Activated T-cell treated with anti-CD3 and anti-CD28 coated beads for 1 hour (primary cell): ENCODE results near the gene OR2V1.
"Not testable (repeated sequence)": the region's sequence is repeated elsewhere in the genome, so short reads cannot be mapped to it uniquely, and the experiment has no call there.

Experiments used
- DNase-seq: peaks from one replicate; pipeline ENCODE4 v3.0.0-alpha.2; 2020; ENCODE audit warnings: low read depth

The OR2V1 gene

DNA sequence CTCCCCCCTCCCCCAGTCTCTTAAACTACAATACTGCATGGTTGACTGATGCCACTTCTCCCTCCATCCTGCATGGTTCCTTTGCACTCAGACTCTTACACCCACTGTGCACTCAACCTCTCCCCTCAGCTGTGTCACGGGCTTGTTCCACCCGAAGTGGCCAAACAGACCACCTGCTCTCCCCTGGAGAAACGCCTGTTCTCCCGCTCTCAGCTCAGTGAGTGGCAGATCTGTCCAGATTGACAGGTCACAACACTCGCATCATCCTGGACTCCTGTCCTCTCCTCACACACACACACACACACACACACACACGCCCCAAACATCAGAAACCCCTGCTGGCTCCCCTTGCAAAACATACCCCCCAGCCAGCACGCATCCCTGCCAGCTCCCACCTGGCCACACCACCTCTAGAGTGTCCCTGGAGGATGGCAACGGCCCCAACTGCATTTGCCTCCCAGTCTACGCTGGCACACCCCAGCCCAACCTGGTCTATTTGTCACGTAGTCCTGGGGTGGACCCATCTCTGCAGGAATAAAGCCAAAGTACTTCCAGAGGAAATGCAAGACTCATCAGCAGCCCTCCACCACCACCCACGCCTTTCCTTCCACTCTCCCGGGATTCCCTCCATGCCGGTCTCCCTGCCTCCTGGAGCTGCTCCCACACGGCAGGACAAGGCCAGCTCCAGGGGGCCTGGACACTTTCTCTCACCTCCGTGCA, 2.9 kb downstream of the OR2V1 start:
- DNase-seq: no peak

DNA sequence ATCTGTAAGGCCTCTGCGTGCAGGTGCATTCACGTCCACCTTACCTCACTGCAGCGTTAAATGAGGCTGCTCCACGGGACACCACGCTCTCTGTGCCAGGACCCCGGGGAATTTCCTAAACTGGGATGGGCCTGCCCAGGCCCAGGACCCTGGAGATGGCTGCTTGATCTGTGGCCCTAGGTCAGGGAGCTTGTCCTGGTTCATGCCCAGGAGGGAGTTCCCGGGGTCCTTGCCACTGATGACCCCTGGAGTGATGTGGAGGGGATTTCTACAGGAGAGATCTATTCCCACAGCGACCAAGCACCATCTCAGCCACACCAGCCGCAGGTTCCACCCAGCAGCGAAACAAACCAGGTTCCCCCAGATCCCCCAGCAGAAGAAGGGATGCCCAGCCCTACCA, 3.5 kb downstream of the OR2V1 start:
- no peak for DNase-seq

DNA sequence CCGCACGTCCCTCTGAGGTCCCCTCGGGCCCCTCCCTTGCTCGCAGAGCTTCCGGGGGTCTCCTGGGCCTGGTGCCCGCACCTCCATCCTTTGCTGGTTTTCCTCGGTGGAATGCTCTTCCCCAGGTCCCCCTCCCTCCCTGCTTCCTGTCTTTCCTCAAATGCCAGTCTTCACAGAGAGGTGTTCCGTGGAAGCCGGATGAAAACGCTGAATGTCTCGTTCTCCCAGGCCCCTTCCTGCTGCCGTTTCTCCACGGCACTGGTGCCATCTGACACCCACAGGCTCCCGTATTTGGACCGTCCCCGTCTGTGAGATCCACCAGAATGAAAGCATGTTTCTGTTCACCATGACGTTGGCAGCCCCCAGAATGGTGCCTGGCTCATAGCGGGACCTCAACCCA, 4.1 kb downstream of the OR2V1 start:
- no peak for DNase-seq

DNA sequence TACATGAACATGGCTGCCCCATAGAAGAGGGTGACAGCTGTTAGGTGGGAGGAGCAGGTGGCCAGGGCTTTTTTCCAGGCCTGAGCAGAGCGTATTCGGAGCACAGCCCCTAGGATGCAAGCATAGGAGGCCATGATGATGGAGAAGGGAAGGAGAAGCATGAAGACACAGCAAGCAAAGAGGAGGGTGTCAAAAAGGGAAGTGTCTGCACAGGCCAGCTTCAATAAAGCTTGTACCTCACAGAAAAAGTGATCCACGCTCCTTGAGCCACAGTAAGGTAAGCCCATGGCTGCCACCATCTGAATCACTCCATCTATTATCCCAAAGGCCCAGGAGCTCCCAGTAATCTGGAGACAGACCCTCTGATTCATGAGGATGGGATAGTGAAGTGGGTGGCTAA, 6.4 kb downstream of the OR2V1 start:
- no peak for DNase-seq

DNA sequence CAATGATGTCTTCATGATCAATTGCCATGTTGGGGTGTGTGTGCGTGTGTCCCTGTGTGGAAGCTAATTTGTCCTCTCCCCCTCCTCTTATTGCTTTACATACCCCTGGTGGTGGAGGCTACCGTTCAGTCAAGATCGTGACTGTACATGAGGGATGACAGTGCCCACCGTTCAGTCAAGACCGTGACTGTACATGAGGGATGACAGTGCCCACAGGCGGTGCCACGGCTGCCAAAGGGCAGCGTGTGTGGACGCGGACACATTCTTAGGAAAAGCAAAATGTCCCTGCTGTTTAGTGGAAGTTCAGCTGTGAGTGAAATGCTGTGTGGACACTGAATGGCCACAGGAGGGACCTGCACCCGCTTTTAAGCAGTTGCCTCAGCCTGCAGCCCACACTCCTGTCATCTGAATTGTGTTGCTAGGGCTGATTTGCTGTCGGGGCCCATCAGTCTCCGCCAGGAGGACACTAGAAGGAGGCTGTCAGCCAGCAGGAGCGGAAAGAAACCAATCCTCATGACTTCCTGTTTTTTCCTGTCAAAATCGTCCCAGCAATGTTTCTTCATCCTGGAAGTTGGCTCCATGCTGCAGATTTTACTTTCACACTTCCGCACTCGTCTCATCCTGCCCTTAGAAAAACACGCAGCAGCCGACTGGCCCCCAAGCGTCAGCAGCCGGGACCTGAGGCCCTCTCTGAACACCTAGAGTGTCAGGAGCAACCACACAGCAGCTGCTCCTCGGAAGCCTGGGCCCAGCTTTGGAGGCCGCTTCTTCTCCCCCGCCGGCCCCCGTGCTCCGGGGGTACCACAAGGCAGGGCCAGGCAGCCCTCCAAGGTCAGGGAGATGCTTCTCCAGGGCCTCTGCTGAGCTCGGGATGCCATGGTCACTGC, 9.1 kb downstream of the OR2V1 start:
- no peak for DNase-seq

DNA sequence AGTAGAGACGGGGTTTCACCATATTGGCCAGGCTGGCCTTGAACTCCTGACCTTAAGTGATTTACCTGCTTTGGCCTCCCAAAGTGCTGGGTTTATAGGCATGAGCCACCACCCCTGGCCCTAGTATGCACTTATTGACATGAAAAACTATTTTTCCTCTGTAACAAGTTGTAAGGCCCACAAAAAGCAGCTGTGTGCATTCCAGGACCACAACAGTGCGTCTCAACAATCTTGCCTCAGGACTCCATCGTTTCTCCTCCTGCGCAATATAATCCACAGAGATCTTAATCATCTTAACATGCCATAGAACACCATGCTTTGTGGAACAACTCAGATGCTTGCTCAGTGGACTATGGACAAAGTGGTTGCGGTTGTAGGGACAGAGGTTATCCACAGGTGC, 10.2 kb downstream of the OR2V1 start:
- DNase-seq: no peak

DNA sequence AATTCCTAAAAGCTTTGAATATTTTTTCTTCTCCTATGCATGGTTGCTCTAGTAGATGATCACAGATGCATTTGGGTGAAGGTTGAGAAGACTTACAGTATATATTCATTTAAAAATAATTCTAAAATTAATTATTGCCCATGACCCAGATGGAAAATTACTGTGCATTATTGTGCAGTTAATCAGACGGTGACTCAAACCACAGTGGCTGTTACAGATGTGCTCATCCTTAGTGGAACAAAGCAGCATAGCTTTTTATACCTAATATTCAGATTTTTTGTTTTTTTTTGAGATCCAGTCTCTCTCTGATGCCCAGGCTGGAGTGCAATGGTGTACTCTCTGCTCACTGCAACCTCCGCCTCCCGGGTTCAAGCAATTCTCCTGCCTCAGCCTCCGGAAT, 10.7 kb downstream of the OR2V1 start:
- DNase-seq: no peak

DNA sequence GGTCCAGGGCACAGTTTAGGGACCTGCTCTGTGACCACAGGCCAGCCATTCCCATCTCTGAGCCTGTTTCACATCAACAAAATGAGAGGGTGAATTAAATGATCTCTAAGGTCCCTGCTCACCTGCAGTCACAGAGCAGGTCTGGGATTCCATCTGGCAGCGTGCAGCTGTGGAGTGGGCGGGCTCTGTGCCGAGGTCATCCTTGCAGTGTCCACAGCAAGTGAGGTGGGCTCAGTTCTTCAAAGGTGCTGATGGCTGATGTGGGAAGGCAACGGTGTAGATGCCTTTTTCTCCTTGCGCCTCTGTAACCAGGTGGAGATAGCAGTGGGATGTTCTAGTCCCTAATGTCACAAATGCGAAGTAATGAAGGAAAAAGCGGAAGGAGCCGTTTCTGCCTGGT, 11.9 kb downstream of the OR2V1 start:
- no peak for DNase-seq

DNA sequence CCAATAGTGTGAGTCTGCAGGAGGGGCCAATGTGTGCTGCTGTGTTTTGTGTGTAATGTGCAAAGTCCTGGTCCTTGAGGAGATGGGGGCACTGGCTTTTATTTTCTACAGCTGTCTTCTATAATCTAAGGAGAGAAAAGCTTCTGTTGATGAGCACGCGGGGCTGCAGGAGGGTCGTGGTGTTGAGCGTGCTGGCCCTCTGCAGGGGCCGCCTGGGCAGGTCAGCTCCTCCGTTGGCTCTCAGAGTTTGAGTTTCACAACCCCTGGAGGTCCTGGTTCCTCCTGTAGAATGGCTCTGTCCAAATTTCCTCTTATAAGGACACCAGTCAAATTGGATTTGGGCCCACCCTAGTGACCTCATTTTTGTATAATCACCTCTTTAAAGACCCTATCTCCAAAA, 12.6 kb downstream of the OR2V1 start:
- DNase-seq: no peak

DNA sequence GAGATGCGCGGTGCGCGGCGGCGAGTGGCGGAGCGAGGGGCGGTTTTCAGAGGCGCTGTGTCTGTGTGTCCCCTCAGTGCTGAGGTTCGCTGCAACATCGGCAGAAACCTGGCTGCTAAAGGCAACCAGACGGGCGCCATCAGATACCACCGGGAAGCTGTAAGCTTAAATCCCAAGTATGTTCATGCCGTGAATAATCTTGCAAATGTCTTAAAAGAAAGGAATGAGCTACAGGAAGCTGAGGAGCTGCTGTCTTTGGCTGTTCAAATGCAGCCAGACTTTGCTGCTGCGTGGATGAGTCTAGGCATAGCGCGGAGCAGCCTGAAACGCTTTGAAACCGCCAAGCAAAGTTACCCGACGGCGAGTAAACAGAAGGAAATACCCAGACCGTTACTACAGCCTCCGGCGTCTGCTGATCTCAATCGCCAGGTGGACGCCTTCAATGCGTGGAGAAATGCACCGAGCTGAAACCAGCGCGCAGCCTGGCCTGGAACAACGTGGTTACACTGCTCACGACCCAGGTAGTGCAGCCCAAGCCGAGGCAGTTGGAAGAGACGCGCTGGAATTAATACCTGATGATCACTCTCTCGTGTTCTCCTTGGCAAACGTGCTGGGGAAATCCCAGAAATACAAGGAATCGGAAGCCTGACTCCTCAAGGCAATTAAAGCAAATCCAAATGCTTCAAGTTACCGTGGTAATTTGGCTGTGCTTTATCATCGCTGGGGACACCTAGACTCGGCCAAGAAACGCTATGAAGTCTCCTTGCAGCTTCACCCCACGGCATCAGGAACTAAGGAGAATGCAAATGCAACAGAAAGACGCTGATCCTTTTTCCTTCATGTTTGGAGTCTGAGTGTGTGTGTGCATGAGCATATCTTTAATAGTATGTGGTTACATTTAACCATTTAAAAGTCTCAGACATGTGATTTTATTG, 15.9 kb downstream of the OR2V1 start:
- DNase-seq: no peak

DNA sequence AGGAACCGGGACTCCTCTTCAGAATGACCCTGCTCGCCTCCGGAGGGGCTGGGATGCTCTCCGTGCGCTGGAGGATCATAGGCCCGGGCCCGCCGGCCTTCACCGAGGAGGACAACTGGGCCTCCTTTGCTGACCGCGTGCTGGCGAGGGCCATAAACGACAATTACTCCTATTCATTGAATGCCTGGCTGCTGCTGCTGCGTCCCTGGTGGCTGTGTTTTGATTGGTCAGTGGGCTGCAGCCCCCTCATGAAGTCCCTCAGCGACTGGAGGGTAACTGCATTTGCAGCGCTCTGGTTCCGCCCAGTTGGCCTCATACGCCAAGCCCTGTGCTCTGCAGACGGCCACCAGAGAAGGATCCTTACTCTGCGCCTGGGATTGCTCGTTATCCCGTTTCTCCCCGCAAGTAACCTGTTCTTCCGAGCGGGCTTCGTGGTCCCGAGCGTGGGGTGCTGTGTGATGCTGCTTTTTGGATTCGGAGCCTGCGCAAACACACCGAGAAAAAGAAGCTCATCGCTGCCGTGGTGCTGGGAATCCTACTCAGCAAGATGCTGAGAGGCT, 16.6 kb downstream of the OR2V1 start:
- DNase-seq: no peak

DNA sequence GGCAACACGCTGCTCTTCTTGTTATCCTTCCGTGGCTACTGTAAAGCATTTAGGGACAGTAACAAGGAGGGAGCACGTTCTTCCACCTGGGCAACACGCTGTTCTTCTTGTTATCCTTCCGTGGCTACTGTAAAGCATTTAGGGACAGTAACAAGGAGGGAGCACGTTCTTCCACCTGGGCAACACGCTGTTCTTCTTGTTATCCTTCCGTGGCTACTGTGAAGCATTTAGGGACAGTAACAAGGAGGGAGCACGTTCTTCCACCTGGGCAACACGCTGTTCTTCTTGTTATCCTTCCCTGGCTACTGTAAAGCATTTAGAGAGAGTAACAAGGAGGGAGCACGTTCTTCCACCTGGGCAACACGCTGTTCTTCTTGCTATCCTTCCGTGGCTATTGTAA, 17.4 kb downstream of the OR2V1 start:
- DNase-seq: not testable (repeated sequence)

DNA sequence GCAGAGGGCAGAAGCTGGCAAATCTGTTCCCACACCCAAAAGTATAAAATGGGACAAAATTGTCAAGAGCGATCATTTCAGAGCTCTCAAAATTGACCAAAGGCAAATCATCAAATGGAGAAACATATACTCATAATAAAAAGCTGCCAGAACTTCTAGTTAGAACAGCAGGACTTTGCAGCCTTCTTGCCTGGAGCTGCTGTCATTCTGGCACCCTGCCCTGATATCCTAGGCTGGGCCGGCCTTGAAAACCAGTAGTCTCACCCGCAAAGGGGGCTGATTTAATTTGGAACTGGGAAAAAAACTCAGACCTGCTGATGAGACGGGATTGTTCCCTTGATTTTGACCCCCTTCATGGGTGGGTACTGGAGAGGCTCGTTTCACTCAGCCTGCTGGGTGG, 18.5 kb downstream of the OR2V1 start:
- DNase-seq: no peak

DNA sequence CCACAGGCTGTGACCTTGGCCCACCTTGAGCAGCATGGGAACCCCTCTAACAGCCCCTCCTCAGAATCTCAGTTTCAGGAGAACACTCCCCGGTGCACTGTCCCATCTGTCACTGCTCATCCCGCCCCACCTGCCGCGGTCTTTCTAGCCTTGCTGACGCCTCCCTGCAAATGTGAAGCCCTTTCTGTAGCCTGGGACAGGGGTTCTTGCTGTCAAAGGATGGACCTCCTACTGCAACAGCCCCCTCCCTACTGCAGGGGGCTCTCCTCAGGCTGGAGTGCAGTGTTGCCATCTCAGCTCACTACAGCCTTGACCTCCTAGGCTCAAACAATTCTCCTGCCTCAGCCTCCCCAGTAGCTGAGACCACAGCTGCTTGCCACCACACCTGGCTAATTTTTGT, 20.0 kb downstream of the OR2V1 start:
- no peak for DNase-seq

DNA sequence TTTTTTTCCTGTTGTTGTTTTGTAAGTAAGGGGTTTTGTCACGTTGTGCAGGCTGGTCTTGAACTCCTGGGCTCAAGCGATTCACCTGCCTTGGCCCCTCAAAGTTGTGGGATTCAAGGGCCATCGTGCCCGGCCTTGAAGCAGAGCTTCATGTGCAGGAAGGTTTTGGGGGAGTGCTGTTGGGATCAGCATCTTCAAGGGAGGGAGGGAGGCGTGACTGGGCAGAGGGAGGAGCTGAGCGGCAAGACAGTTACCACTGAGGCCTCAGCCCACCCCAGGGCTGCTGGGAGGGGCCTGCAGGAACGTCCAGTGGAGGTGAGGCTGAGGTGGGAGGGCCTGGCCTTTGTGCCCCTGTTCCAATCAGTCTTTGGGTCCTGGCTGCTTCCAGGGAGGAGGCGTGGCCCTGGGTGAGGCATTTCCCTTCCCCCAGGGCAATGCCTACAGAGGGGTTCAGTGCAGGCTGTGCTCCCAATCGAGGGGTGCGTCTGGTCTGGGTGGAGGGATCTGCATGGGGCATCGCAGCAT, 21.4 kb downstream of the OR2V1 start:
- DNase-seq: no peak

DNA sequence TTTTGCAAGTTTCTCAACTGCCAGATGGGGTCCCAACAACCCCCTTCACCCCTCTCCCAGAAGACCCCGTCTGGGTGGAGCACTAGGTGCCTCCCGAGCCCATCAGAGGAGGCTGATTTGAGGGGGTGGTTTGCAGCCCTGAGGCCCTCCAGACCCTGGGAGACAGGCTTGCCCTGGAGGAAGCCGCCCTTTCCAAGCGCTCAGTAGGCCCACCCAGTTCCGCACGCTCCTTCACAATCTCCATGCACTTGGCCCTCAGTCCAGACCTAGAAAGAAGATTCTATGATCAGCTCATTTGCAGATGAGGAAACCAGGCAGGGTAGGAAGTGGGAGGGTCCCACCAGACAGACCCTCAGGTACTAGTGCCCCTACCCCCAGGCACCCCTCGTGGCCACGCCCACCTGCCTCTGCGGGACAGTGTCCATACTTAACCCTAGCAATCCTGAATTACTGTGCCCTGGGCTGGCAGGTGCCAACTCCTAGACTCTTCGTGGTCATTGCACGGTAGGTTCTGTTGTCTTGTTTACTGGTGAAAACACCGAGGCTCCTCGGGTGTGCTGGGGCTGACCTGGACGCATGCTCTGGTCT, 22.3 kb downstream of the OR2V1 start:
- no peak for DNase-seq

DNA sequence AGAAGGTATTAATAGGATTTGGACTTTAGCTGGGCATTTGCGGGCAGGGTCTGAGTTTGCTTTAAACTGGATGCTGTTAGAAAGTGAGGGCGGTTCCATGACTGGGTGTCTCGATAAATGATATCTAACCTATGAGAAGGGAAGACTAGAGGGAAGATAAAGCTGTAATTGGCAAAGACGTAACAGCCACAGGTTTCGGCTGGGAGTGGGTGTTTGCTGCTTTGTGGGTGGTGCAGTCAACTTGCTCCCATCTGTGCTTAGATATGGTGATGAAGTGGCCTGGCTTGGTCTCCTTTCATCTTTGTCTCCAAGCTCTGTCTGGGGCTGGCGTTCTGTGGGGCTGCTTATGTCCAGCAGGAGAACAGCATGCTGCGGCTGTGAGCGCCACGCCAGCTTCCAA, 23.3 kb downstream of the OR2V1 start:
- DNase-seq: no peak

DNA sequence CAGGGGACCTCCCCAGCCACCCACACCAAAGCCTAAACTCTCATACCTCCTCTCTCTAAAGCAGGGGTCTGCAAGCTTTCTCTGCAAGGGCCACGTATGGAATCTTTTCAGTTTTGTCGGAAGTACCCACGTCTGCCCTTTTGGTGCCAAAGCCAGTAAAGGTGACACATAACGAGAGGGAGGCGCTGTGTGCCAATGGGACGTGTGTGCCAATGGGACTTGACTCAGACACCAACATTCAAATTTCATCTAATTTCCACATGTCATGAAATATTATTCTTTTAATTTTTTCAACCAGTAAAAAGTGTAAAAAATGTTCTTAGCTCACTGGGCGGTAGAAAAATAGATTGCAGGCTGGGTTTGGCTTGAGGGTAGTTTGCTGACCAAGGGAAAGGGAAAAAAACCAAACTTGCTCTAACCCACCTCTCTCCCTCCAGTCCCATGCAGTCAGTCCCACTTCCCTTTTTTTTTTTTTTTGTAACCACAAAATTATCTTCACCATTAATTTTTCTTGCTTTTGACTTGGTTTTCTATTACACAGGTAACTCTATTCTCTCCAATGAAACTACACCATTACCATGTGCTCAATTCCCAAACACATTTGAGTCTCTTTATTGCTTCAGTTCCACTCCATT, 25.5 kb downstream of the OR2V1 start:
- DNase-seq: no peak

DNA sequence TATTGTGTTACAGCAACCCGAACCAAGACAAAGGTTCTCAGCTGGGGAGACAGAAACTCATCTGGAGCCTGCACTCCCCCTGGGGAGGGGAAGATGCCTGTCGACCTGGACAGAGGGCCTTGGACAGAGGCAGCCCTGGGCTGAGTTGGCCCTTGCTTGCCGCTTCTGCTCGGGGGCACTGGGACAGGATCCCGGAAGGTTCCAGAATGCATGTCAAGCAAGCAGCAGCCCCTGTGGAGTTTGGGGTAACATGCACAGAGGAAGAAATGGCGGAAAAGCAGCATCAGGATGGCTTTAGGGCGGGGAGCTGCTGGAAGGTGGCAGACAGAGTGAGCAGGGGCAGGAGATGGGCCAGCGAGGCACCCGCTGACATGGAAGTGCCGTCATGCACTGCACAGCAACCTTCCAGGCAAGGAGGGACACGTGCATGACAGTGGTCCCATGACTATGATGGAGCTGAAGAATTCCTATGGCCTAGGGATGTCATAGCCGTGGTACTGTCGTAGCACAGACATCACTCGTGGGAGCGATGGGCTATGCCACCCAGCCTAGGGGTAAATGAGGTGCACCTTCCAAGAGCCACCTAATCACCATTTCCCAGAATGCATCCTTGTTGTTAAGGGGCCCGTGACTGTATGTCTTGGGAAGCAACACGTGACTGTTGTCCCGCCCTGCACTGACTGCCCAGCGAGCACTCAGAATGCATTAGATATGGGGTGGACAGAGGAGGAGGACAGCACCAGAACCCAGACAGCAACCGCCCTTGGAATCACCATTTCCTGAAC, 26.2 kb downstream of the OR2V1 start:
- not testable (repeated sequence) for DNase-seq

DNA sequence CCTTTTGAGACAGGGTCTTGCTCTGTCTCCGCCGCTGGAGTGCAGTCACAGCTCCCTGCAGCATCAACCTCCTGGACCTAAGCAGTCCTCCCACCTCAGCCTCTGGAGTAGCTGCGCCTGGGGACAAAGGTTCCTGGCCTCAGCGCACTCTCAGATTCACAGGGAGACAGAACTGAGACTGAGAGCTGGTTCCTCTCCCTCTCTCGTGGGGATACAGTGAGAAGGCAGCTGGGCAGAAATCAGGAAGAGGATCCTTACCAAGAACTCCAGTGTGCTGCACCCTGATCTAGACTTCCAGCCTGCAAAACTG, 26.8 kb downstream of the OR2V1 start:
- not testable (repeated sequence) for DNase-seq
